DMS53 treated with DMSO at 0.1 percent for 48 hours (cell line): ENCODE measurements around the gene PLCD3.

ENCODE experiments used
- DNase-seq: peaks from one replicate; lab custom pipeline; 2025; ENCODE audit not compliant: unreplicated experiment; lab: John Stamatoyannopoulos, UW

Gene PLCD3

GRCh38 chr17:45118691-45119090 lies 13.6 kb downstream of the PLCD3 start:
- no peak for DNase-seq

DNA sequence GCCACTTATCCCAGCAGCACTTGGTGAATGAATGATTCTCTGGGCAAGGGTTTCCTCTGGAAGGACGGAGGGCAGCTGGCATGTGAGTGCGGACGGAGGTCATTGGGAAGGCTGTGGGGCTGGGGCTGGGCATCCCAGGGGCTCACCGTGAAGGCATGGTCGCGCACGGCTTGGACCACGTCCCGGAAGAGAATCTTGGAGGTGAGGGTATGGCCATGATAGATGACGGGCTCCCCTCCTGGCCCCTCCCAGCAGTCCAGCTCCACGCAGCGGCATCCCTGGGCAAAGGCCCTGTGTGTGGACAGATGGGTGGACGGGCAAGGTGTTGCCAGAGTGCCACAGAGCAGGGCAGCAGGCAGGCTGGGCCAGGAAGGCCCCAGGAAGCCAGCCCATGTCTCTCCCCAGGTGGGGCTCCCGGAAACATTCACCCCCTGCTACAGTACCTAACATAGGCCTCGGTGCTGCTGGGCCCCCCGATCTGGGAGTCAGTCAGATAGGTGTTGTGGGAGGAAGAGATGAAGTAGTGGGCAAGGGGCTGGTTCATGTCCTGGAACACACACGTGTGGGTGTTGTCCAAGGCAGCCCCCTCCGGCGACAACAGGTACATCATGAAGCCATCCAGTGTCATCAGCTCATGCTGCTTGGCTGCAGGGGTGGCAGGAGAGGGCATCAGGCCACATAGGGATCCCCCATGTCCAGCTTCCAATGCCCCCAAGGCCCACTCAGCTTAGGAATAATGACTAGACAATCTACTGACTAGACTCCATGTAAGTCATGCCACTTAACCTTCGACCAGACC lies 14.3 kb downstream of the PLCD3 start:
- no peak for DNase-seq

GRCh38 chr17:45117334-45117733 lies 15.0 kb downstream of the PLCD3 start:
- no peak for DNase-seq

GRCh38 chr17:45116434-45117016 lies 15.8 kb downstream of the PLCD3 start:
- no peak for DNase-seq

- no peak for DNase-seq
Measured at GRCh38 chr17:45115871-45116270, 16.4 kb downstream of the PLCD3 start.

DNA sequence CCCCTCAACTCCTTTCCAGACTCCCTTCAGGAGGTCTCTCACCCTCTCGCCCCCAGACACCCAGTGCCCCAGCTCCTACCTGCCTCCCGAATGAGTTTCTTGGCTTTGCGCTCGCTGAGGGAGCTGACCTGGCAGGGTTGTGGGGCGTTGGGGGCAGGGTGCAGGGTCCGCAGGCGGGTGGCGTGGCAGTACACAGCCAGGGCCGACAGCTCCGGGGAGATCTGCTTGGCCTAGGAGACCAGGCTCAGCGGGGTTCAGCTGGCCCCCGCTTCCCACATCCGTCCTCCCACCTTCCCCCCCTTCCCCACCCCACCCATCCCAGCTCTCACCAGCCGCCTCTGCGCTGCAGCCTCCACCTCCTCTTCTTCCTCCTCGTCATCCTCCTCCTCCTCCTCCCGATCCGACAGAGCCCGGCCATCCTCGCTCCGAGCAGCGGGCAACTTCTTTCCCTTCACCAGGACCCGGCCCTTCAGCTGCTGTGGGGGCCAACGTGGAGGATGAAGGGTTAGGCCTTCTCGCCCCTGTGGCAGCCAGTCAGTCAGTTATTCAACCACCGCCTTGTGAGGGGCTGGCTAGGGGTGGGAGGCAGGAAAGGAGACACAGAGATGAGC lies 17.2 kb downstream of the PLCD3 start:
- no peak for DNase-seq

DNA sequence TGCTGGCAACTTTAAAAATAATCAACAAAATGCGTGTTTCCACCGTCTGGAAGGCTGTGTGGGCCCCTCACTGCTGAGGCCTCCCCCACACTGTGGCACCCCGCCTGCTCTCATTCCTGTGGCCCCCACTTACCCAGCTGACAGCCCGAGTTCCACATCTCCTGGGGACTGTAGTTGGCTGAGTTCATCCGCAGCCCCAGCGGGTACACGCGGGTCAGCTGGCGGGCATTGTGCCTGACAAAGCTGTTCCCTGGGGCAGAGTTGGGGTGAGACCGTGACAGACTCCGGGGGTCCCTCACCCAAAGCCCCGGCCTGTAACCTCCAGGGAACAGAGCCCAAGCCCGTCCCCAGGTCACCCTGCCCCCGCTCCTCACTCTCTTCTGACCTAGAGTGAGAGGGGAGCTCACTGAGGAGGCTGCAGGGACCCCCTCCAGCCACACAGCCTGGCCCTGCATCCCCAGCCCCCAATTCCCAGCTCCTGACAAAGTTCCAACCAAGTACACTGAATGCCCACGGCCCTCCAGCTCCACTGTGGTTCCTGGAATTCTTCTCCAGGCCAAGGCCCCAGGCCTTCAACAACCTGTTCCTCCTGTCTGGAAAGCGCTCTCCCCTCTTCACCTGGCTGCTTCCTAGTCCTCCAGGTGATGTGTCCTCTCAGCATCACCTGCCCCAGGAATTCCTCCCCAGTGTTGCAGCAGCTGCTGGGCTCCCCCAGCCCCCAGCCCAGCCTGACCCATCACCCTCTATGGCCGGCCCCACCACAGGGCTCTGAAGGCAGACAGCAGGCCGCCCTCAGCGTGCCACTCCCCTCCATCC lies 18.0 kb downstream of the PLCD3 start:
- no peak for DNase-seq

DNA sequence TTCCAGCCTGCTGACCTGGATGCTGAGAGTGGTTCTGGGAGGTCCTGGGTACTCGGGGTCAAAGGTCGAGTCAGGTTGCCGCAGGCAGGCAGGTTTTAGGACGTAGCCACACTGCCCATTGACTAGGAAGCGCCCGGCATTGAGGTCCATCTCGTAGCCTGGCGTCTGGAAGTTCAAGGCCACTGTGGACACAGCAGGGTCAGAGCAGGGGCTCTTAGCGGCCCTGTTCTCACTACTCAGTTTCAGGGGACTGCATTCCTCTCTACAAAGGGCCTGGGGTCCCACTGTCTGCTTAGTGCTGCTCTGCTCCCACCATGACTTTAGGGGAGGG lies 18.9 kb downstream of the PLCD3 start:
- DNase-seq: no peak

- DNase-seq: no peak
Measured at GRCh38 chr17:45112559-45113423, 19.5 kb downstream of the PLCD3 start.

DNA sequence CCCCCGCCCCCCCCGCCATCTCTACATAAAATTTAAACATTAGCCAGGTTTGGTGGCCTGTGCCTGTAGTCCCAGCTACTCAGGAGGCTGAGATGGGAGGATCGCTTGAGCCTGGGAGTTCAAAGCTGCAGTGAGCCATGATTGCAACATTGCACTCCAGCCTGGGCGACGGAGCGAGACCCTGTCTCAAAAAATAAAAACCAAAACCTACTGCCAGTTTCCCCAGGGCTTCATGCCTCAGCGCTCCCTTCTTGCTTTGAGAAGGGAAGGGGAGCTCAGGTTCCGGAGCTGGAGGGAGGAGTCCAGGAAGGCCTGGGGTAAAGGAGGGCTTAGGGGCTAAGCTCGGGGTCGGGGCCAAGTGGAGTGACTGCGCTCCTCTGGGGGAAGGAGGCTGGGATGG lies 20.5 kb downstream of the PLCD3 start:
- DNase-seq: no peak

DNA sequence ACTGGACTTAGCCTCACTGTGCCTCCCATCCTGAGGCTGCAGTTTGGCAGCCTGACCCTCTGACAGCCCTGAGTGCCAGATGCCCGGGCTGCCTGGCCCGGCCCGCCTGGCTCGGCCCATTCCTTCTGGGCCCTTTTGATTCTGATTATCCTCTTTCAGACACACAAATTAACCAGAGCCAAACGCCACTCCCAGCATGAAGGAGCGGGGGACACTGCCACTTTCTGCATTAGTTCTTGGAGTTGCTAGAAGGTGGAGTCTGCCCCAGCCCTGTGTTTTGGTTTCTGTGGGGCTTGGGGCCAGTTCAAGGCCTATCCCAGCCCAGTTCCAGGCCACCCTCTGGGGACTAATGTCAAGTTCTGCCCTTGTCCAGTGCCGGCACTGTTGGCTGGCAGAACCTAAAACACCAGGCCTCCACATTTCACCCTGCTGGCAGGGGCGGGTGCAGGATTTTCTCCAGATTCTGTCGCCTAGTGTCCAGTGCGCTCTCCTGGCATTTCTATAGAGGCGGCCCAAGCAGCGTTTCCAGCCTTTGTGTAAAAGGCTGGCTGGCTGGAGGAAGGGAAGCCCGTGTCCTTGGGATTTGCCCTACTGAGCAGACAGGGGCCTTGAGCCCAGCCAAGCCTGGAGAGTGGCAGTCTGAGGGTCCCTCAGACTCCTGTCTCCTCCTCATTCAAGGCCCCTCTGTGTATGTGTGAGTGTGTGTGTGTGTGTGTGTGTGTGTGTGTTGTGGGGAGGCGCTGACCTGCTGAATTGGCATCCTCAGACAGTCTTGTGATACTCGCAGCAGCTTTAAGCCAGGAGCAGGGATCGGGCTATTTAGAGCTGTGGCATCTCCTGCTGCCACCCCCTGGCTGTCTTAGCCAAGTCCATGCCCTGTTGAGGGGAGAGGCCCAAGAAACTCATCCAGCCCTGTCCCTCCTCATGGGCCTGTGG lies 21.4 kb downstream of the PLCD3 start:
- DNase-seq: no peak

DNA sequence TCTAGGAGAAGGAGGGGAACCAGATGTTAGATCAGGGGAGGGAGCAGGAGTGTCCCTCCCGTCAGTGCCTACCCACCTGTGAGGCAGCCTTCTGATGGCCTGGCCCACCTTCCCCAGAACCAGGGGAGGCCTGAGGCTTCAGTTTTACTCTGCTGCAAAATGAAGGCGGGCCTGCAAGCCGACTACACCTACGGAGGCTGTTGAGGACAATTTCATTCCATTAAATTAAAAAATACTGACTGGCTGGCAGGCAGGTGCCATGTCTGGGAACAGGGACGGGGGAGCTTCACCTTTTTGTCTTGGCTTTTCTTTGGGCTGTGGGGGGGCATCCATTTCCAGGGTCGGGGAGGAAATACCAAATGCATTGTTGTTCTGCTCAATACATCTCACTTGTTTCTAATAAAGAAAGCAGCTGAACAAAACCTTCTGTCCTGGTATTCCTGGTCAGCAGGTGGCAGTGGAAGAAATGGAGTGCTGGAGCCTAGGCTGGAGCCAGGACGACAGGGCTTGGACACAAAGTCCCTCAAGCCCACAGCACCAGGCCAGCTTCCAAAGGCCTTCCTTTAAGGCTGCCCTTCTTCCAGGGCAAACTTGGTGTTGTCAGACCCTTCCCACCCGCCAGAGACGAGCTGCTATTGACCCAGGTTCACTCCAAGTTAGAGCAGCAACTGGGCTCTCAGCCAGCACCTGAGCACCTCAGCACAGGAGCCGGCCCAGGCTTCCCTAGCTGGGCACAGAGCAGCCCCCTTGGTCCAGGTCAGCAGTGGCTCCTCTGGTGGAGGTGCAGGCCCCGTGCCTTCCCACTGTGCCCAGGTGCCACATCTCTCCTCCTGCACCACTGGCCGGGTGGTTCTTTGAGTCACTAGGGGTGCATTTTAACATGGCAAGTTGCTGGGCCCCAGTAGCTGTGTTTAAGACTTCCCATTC lies 23.5 kb downstream of the PLCD3 start:
- DNase-seq: no peak

DNA sequence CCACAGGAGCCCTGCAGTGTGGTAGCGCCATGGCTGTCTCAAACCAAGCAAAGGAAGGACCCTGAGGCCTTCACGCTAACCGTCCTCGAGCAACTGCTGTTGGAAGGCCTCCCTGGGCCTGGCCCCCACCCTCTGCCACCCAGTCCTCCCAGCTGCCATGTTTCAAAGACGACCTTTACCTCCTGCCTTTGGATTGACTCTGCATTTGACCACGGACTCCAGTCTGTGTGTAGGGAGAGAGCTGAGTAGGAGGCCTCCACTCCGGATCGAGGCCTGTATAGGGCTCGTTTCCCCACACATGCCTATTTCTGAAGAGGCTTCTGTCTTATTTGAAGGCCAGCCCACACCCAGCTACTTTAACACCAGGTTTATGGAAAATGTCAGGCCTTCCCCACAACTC lies 24.3 kb downstream of the PLCD3 start:
- DNase-seq: no peak

DNA sequence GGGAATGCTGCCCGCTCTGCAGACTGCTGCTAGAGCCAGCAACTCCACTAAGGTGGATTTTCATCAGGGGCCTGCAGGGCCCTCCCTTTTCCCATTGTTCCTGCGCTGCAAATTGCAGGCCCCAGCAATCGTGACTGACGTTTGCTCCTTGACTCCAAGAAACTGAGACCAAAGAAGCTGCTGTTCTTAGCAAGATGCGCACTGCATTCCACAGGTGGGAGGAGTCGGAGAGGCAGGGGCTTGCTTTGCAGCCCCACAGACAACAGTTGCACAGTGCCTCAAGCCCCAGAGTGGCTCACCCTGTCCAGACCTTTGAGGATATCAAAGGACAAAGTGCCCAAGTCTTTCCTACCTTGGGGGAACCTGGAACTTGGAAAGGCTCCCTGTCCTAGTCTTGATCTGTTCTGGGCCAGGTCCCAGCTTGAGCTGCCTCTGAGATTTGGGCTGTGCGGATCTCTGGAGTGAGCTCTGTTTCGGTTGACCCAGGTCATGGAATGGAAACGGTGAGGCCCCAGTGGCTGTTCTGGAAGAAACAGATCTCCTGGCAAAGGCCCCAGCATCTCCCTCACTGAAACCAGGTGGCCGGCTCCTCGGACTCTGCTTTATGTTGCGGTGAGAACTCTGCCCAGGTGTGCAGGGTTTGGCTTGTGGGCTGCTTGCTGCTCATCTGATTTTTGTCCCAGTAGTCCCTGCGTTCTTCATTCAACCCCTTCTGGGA lies 24.9 kb downstream of the PLCD3 start:
- no peak for DNase-seq

- no peak for DNase-seq
Measured at GRCh38 chr17:45106582-45106981, 25.7 kb downstream of the PLCD3 start.

DNA sequence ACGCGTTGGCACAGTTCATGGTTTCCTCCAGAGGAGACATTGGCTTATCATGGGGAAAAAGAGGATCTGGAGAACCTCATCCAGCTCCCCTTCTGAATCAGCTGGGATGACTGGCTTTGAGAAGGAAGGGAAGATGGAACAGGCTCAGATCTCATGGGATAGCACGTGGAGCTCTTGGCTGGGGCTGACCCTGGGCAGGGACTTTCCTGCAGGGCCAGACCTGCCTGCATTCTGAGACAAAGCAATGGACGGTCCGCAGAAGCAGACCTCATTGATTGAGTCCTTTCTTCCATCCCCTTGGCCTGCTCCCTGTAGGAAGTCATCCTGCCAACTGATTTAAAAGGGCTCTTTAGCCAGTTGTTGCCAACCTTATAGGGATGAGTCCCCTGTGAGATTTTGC lies 26.2 kb downstream of the PLCD3 start:
- DNase-seq: no peak

- no peak for DNase-seq
Measured at GRCh38 chr17:45104907-45105624, 27.2 kb downstream of the PLCD3 start.
